Ishikawa (cell line): Measurements from ENCODE around the gene SBK3.

Experiments used
- CEBPB ChIP-seq: IDR thresholded peaks from 2 replicates; pipeline ENCODE4 v1.6.1; 2012
- CREB1 ChIP-seq: IDR thresholded peaks from 2 replicates; pipeline ENCODE4 v1.6.1; 2012; ENCODE audit warnings: low read depth
- EP300 ChIP-seq: IDR thresholded peaks from 2 replicates; pipeline ENCODE4 v1.6.1; 2012; ENCODE audit warnings: borderline replicate concordance
- MAX ChIP-seq: IDR thresholded peaks from 2 replicates; pipeline ENCODE4 v1.6.1; 2012
- RAD21 ChIP-seq: IDR thresholded peaks from 2 replicates; pipeline ENCODE4 v1.6.1; 2012; ENCODE audit warnings: low read depth
- REST ChIP-seq: IDR thresholded peaks from 2 replicates; pipeline ENCODE4 v1.6.1; 2012; ENCODE audit warnings: low read depth, mild to moderate bottlenecking
- TAF1 ChIP-seq: IDR thresholded peaks from 2 replicates; pipeline ENCODE4 v1.6.1; 2012; ENCODE audit warnings: low read depth, mild to moderate bottlenecking
- TCF12 ChIP-seq: IDR thresholded peaks from 2 replicates; pipeline ENCODE4 v1.6.1; 2012; ENCODE audit warnings: low read depth
- TEAD4 ChIP-seq: IDR thresholded peaks from 2 replicates; pipeline ENCODE4 v1.6.1; 2012
- YY1 ChIP-seq: IDR thresholded peaks from 2 replicates; pipeline ENCODE4 v1.6.1; 2012; ENCODE audit warnings: low read depth

GRCh38 chr19:55503502-55504251, 41.7 kb downstream of the SBK3 start:
- TF ChIP-seq EP300 (no peak), REST (no peak), CREB1 (peak; percentile 91), CEBPB (no peak), RAD21 (peak; percentile 93), TAF1 (no peak), TEAD4 (no peak), TCF12 (no peak), MAX (peak; percentile 100), YY1 (no peak)
